GM19372 (cell line): Measurements from ENCODE around the gene B4GALNT2.
A peak's percentile ranks its signal among the peaks of the same experiment; 100 is the strongest.
"Not testable (repeated sequence)": the region's sequence is repeated elsewhere in the genome, so short reads cannot be mapped to it uniquely, and the experiment has no call there.

ENCODE experiments used
- ATAC-seq: cut with Tn5 transposase; IDR thresholded peaks from one replicate; pipeline ENCODE4 v1.9.1; 2021; ENCODE audit warnings: mild to moderate bottlenecking, low read depth, moderate library complexity; ENCODE audit not compliant: unreplicated experiment

The B4GALNT2 gene

DNA sequence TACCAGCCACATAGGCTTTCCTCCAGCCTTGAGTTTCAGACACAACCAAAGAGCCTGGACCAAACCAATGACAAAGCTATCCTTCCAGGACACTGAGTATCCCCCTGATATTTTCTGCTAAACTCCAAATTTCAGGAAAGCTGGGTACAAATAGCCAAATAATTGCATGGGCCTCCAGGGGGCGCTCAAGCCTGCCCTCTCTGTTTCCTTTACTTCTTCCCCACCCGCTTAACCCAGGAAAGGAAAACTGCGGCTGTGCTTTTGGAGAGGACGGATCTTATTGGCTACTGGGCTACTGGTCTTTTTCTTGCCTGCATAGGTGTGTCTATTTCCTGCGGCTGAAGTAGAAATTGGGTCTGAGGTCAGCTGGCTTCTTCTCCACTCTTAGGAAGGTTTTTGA, 47.7 kb downstream of the B4GALNT2 start:
- ATAC-seq: no peak

GRCh38 chr17:49180998-49181635, 48.5 kb downstream of the B4GALNT2 start:
- ATAC-seq: no peak

GRCh38 chr17:49183341-49183740, 50.8 kb downstream of the B4GALNT2 start:
- no peak for ATAC-seq

- ATAC-seq: no peak
Observed at GRCh38 chr17:49183801-49184200, 51.2 kb downstream of the B4GALNT2 start.

DNA sequence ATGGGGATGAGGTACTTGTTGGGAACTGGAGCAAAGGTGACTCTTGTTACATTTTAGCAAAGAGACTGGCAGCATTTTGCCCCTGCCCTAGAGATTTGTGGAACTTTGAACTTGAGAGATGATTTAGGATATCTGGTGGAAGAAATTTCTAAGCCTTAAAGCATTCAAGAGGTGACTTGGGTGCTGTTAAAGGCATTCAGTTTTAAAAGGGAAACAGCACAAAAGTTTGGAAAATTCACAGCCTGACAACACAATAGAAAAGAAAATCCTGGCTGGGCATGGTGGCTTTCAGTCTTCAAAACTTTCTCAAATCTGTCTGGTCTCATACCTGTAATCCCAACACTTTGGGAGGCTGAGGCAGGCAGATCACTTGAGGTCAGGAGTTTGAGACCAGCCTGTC, 52.0 kb downstream of the B4GALNT2 start:
- not testable (repeated sequence) for ATAC-seq

GRCh38 chr17:49185381-49185780, 52.8 kb downstream of the B4GALNT2 start:
- ATAC-seq: not testable (repeated sequence)

GRCh38 chr17:49187301-49187700, 54.7 kb downstream of the B4GALNT2 start:
- ATAC-seq: no peak

DNA sequence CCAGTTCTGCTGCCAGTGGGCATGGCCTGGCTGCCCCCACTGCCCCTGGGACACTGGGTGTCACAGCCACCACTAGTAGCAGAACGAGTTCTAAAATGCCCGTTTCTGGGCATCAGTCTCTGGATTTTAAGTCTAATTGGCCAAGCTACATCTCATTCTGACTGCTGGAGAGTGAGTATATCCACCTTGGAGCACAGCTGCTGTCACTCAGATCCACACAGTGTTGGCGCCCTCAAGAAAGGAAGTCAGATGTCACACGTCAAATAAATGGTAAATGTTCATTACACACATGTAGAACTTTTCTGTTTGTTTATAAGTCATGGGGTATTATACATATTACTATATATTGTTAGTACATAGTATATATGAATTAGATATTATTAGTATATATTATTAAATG, 58.4 kb downstream of the B4GALNT2 start:
- no peak for ATAC-seq

DNA sequence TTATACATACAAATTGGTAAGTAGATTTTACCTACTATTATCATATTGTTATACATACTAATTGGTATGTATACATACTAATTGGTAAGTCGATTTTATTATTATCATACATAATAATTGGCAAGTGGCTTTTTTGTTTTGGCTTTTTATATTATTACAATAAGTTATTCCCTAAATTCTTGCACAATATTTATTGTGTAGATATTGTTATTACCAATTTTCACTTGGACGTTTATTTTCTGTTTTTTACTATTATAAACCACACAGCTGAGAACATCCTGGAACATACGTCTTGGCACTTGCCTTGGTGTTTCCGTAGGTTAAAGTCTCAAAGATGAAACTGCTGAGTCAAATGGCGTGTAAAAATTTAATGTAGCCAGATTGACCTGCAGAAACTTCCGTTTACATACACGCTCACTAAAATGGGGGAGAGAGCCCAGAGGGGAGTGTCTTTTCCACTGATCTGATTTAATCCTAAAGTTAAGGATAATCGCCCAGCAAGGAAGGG, 58.9 kb downstream of the B4GALNT2 start:
- ATAC-seq: no peak

DNA sequence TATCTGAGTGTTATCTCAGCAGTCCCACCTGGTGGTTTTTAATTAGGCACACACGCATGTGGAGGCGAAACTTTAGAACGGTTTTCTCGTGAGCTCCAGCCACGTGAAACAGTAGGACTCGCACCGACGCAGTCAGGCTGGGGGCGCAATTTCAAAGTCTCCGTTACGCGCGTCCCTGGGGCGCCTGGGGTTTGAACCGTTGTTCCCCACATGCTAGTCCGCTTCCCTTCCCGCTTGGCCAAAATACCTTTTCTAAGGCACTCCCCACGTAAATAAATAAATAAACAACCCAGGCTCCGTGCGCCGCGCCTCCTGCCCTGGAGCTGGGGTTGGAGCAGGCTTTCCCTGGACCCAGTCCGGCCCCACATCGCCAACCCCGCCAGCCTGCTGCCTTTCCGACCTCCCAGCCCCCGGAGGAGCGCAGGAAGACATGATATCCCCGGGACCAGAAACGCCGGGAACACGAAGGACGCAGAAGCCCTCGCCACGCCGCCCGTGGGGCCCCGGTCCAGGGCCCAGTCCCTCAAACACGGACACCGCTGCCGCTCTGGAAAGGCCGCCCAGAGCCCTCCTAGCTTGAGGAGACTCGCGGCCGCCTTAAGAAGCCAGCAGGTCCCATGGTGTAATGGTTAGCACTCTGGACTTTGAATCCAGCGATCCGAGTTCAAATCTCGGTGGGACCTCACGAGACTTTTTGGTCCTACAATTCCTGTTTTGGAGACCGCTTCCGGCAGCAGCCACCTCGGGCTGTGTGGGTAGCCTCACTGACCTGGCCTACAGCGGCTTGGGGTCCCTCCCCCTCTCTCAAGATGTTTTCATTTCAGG, 59.6 kb downstream of the B4GALNT2 start:
- ATAC-seq: peak; percentile 24

DNA sequence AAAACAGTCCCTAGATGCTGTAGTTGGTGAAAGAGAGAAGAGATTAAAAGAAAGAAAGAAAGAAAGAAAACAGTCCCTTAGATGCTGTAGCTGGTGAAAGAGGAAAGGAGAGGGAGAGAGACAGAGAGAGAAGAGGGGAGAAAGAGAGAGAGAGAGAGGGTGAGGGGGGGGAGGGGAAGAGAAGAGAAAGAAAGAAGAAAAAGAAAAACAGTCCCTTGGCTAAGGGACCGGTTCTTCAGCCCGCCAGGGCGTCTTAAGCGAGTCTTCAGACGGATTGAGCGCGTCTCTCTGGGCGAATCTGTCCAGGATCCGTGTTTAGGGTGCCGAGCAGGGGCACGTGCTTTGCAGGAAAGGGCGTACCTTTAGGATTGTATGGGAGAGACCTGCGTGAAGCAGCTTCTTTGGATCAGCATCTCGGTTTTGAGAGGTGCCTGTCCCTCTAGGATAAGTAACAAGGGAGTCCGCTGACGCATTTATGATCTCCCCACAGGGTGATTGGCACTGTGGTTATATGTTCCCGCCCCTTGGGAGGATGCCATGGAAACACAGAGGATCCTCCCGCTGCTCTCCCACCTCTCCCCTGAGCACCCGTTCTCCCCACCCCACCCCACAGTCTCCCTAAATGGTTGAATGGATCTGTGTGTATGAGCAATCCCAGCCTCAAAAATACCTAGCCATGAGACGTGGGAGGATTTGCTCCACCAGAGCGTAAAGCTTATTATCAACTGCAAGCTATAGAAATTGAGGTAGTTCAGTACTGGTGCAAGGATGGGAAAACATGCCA, 61.1 kb downstream of the B4GALNT2 start:
- ATAC-seq: no peak

DNA sequence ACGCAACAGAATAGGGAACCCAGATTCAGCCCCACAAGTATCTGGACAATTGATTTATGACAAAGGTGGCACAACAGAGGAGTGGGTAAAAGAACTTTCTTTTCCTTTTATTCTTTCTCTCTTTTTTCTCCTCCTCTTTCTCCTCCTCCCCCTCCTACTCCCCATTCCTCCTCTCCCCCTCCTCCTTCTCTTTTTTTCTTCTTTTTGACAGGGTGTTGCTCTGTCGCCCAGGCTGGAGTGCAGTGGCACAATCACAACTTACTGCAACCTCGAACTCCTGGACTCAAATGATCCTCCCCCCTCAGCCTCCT, 61.7 kb downstream of the B4GALNT2 start:
- no peak for ATAC-seq

DNA sequence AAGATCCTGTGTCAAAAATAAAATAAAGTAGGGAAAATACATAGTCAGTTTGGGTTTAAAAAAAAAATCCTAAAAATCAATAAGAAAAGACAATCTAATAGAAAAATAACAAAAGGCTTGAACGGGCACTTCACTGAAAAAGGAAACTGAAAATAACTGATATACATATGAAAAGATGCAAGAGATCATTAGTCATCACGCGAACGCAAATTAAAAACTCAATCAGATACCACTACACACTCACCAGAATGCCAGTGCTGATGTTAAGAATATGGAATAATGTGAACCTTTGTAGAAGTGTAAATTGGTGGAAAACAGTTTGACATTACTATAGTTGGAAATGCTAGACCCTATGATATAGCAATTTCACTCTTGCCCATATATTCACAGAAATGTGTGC, 63.2 kb downstream of the B4GALNT2 start:
- no peak for ATAC-seq

DNA sequence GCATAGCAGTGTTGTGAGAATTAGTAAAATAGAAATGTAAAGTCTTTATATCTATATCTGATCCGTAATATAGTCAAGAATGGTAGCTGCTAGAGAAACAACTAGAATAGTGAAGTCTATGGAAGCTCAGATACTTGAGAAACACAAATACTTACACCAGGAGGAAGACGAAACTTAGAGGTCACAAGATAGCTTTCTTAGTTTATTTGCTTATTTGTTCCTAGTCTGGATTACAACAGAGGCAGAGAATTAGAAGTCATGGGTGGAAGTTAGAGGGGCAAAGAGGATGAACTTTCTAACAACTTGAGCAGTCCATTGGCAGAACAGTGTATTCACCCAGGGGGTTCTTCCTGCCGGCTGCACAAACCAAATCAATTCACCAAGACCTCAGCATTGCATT, 64.0 kb downstream of the B4GALNT2 start:
- ATAC-seq: no peak

GRCh38 chr17:49197346-49197998, 64.9 kb downstream of the B4GALNT2 start:
- ATAC-seq: no peak

DNA sequence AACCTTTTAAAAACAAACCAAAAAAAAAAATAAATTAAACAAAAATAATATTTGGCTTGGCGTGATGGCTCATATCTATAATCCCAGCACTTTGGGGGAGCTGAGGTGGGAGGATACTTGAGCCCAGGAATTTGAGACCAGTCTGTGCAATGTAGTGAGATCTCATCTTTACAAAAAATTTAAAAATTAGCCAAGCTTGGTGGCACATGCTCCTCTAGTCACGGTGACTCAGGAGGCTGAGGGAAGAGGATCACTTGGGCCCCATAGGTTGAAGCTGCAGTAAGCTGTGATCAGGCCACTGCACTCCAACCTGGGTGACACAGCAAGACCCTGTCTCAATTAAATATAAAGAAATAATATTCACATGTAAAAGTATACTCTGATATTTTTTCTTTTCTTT, 65.6 kb downstream of the B4GALNT2 start:
- no peak for ATAC-seq

- no peak for ATAC-seq
Observed at GRCh38 chr17:49200423-49201083, 68.0 kb downstream of the B4GALNT2 start.

- no peak for ATAC-seq
Observed at GRCh38 chr17:49201481-49201927, 68.9 kb downstream of the B4GALNT2 start.

DNA sequence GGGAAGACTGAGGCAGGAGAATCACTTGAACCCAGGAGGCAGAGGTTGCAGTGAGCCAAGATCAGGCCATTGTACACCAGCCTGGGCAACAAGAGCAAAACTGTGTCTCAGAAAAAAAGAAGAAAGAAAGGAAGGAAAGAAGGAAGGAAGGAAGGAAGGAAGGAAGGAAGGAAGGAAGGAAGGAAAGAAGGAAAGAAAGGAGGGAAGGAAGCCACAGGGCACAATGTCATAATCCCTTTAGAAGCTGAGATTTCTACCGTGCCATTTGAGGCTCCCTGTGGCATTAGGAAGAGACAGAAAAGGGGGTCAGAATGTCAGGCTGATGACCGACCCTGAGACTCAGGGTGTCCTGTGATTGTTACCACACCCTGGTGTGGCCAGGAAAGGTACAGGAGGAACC, 71.2 kb downstream of the B4GALNT2 start:
- ATAC-seq: no peak

- no peak for ATAC-seq
Observed at GRCh38 chr17:49204516-49204915, 71.9 kb downstream of the B4GALNT2 start.
